Naive thymus-derived CD8-positive, alpha-beta T cell (primary cell): Measurements from ENCODE around the gene MANF. TPM values are rescaled to one million over a fixed set of nuclear protein-coding genes. Genes with fewer than 3 reads are reported as not detected.

ENCODE experiments used
- ATAC-seq, 2 donors: fragments of 150-1000 bp; cut with Tn5 transposase in 1 of 2; sonication (Bioruptor Pico), chemical (Tn5 transposase) in 1 of 2; 1 replicate in 1 of 2; 2 replicates in 1 of 2; pipeline ENCODE4 v1.10.0; 2021; ENCODE audit warnings: mild to moderate bottlenecking in 2 of 2, moderate library complexity in 2 of 2
- POLR2A ChIA-PET: fragments of 350-600 bp; sonication (Branson Sonifier 250); formaldehyde crosslinking; loops from one replicate; lab custom pipeline; 2021; ENCODE audit warnings: antibody characterized with exemption; lab: Charles Lee
- DNase-seq, 10 donors: peaks; one replicate each; pipeline versions ENCODE4 v3.0.0 to v3.0.0-alpha.2; 2020 to 2022
- H3K27ac Mint-ChIP-seq, 10 donors: one replicate each; pipeline ENCODE4 v1.8.0; 2020 to 2022; ENCODE audit warnings: mild to moderate bottlenecking in 10 of 10, mixed read lengths in 10 of 10, moderate library complexity in 4 of 10, inconsistent platforms in 1 of 10
- H3K27me3 Mint-ChIP-seq, 5 donors: one replicate each; pipeline ENCODE4 v1.8.0; 2021 to 2022; ENCODE audit warnings: mixed read lengths in 5 of 5
- H3K36me3 Mint-ChIP-seq, 3 donors: one replicate each; pipeline ENCODE4 v1.8.0; 2020 to 2022; ENCODE audit warnings: mixed read lengths in 3 of 3, mild to moderate bottlenecking in 2 of 3, inconsistent platforms in 1 of 3
- H3K4me1 Mint-ChIP-seq, 4 donors: one replicate each; pipeline ENCODE4 v1.8.0; 2021 to 2022; ENCODE audit warnings: mixed read lengths in 4 of 4
- H3K4me3 Mint-ChIP-seq, 10 donors: one replicate each; pipeline ENCODE4 v1.8.0; 2020 to 2022; ENCODE audit warnings: mild to moderate bottlenecking in 10 of 10, mixed read lengths in 10 of 10, moderate library complexity in 6 of 10, inconsistent platforms in 1 of 10
- H3K9me3 Mint-ChIP-seq, 9 donors: one replicate each; pipeline ENCODE4 v1.8.0; 2020 to 2022; ENCODE audit warnings: mixed read lengths in 9 of 9, mild to moderate bottlenecking in 3 of 9, inconsistent platforms in 1 of 9, moderate library complexity in 1 of 9
- polyA plus RNA-seq, 3 donors: library from polyadenylated mRNA; unstranded; fragments of 300-500 nt; fragmentation: Illumina TruSeq; gene quantifications; one replicate each; pipeline ENCODE4 v1.2.3, GENCODE V29; 2021
- total RNA-seq, 8 experiments: library from RNA in 2 of 8; stranded (reverse) in 2 of 8; gene quantifications; one replicate each; pipeline ENCODE4 v1.2.3 and lab custom pipeline; 2021 to 2026

Gene MANF
- 10 to 100 TPM; 51.1 to 56.2 TPM for total RNA-seq
- polyA plus RNA-seq, result 10 to 100 TPM; 41.6 to 45.3 (median 44.4) TPM
- 27.8 to 94.5 (median 42.6) reads per million in 6 experiments for total RNA-seq (lab: John Stamatoyannopoulos, UW)

DNA sequence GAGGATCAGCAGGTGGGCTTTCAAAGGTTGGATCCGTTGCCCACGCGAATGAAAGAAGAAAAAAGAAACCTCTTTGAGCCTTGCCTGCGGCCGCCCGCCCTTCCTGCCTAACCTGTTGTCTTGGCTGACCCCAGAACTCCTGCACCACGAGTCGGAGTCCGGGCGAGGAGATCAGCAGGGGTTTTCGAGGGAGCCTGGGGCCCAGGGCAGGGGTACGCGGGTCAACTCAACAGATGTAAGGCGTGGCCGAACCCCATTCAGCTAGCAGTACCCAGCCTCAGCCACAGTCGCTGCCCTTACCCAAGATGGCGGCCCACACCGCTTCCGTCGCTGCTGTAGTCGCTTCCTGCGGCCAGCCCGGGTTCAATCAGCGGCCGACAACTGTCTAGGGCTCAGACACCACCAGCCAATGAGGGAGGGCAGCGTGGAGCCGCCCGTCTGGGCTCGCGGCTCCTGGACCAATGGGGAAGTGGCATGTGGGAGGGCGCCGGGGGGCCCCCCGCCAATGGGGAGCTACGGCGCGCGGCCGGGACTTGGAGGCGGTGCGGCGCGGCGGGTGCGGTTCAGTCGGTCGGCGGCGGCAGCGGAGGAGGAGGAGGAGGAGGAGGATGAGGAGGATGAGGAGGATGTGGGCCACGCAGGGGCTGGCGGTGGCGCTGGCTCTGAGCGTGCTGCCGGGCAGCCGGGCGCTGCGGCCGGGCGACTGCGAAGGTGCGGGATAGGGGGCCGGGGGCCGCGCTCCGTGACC lies at the start of gene MANF:
Gene MANF, plus strand, starts transcription at position 566 of the 748 bp plus-strand sequence. Its CDS starts 52 bp downstream, at position 618.
- peak; percentile 95 to 96 for ATAC-seq
- Mint-ChIP-seq H3K4me1 (peaks cover 20 to 52% (median 51%) of the 10 kb centered on the region in 4 donors), H3K27me3 (no peaks in the 10 kb centered on the region), H3K4me3 (peak within 1 kb of the TSS; percentile 96 to 100 (median 99)), H3K36me3 (peaks cover 0 to 16% (median 0%) of the 10 kb centered on the region in 3 donors), H3K9me3 (no peaks in the 10 kb centered on the region), H3K27ac (peak within 1 kb of the TSS; percentile 97 to 100 (median 99))
- POLR2A ChIA-PET, result interaction anchor here (0.6 to 2.7 kb wide), 19 partner anchors 9 to 1092 kb away, joined by 3 to 35 read pairs (median 4); partner anchors contain the start of genes C3orf18, CISH, DCAF1 and HEMK1
- DNase-seq, result peak; percentile 92 to 98 (median 97)

DNA sequence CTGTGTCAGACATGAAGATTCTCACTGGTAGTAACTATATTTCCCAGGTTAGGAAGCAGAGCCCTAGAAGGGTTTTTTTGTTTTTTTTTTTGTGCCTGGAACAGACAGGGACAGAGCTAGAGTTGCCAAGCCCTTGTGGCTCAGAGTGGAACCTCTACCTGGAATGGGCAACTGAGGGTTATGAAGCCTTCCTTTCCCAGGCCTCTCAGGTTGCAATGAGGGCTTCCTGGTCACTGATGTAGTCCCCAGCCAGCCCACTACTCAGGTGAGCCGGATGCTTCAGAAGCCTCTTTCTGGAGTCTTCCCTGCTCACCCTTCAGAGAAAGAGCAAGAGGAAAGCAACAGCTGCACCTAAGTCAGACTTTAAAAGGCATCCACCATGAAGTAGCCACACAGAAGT lies 48.8 kb upstream of the MANF start:
- DNase-seq, result no peak

DNA sequence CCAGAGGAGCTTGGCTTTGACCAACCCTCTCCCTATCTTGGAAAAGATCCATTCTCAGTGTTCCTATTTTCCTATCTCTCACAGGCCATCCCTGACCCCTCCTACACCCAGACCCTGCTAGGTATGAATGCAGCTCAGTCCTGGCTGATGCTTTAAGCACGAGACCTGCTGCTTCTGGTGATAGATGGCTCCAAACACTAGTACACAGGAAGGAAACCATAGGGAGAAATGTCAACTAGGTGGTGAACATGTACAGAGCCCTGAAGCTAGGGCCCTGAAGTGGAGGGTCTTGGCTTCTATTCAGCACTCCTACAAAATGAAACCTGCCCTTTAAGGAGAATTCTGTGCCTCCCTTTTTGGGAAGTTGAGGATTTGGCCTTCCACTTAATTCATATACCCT lies 47.4 kb upstream of the MANF start:
- H3K4me1 Mint-ChIP-seq, result peaks cover 0 to 1% (median 0%) of the 10 kb centered on the region in 4 donors
- no peak for ATAC-seq
- H3K9me3 Mint-ChIP-seq, result no peaks in the 10 kb centered on the region
- H3K4me3 Mint-ChIP-seq, result no peak overlapping the region
- H3K36me3 Mint-ChIP-seq, result peaks cover 0 to 8% (median 6%) of the 10 kb centered on the region in 3 donors
- POLR2A ChIA-PET, result no interaction called here
- DNase-seq, result no peak
- no peak overlapping the region for H3K27ac Mint-ChIP-seq
- no peaks in the 10 kb centered on the region for H3K27me3 Mint-ChIP-seq

More for the DNA sequence above, 48.8 kb upstream of the MANF start:
- Mint-ChIP-seq H3K27me3 (no peaks in the 10 kb centered on the region), H3K4me3 (no peak overlapping the region), H3K36me3 (peaks cover 0 to 10% (median 6%) of the 10 kb centered on the region in 3 donors), H3K27ac (no peak overlapping the region), H3K9me3 (no peaks in the 10 kb centered on the region), H3K4me1 (peaks cover 0 to 1% (median 0%) of the 10 kb centered on the region in 4 donors)
- POLR2A ChIA-PET, result no interaction called here
- ATAC-seq, result no peak

DNA sequence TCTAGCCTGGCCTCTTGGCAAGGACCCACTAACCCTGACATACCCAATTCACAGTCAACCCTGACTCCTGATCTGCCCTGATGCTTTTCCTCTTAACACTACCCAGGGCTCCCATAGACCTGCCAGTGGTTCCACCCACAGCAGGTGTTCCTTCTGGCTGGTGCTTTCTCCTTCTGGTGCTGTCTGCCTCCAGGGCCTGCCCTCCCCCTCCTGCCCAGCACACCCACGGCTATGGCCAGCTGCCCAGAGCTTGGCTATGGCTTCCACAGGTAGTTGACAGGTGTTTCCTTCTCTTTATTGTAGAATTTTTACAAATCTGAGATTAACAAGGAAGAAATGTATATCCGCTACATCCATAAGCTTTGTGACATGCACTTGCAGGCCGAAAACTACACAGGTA lies 46.5 kb upstream of the MANF start:
- Mint-ChIP-seq H3K27me3 (no peaks in the 10 kb centered on the region), H3K36me3 (peaks cover 0 to 8% (median 0%) of the 10 kb centered on the region in 3 donors), H3K4me1 (peaks cover 0 to 1% (median 0%) of the 10 kb centered on the region in 4 donors), H3K27ac (no peak overlapping the region), H3K4me3 (no peak overlapping the region), H3K9me3 (no peaks in the 10 kb centered on the region)
- POLR2A ChIA-PET, result no interaction called here
- DNase-seq (no peak), ATAC-seq (no peak)

DNA sequence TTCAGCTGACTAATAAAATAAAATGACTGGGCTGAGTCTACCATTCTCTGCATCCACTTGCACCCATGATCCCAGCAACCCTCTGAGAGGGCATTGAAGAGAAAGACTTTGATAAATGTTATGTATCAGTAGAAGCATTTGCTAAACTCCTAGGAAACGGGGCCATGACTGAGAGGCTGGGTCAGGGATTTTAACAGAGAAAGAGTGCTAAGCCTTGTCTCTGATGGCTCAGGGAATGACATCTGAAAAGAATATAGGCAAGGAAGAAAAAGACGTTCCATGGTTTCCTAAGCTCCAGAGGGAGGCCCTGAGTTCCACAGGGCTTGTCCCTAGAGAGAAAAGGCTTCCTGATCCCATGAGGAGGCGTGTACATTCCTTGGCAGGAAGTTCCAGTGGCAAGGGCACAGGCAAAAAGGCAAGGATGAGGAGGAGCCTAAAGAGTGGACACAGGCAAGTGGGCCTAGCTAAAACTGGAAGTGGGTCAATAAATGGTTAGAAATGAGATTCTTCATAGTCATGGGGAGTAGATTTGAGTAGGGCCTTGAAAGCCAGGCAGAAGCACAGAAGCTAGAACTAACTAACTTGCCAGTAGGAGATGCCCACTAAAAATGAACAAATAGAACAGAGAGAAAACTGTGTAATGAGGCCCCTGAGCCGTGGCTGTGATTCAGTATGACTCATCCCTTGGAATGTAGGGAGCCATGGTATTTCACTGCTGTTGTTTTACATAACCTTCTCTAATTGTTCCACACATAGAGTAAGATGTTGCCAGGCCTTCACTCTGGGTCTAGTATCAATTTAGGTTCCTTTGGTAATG lies 44.9 kb upstream of the MANF start:
- no peak overlapping the region for H3K27ac Mint-ChIP-seq
- H3K4me1 Mint-ChIP-seq, result peaks cover 0 to 2% (median under 1%) of the 10 kb centered on the region in 4 donors
- DNase-seq (no peak), ATAC-seq (no peak)
- no peaks in the 10 kb centered on the region for H3K9me3 Mint-ChIP-seq
- H3K4me3 Mint-ChIP-seq, result no peak overlapping the region
- POLR2A ChIA-PET, result no interaction called here
- peaks cover 0 to 8% (median 4%) of the 10 kb centered on the region in 3 donors for H3K36me3 Mint-ChIP-seq
- H3K27me3 Mint-ChIP-seq, result no peaks in the 10 kb centered on the region

DNA sequence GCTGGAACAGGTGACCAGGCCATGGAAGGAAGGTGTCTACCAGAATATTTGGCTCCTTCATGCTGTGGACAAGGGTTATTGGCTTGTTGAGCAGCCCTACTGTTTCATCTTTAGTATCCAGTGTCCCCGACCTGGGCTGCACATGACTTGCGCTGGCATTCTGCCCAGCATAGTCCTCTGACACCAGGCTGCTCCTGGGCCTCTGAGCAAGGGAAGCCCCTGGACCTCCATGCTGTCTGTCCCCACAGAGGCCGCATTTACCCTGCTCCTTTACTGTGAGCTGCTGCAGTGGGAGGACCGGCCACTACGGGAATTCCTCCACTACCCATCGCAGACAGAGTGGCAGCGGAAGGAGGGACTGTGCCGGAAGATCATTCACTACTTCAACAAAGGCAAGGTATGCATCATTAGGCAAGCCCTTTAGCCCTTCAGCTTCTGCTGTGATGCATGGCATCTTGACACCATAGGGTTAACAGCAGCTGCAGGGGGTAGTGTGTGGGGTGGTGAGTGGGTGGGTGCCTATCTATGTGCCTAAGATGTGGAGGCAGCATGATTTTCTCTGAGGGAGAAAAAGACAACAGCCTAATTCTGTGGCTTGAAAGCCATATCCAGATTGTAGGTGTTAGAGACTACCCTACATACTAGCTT lies 44.0 kb upstream of the MANF start:
- Mint-ChIP-seq H3K4me3 (no peak overlapping the region), H3K27me3 (no peaks in the 10 kb centered on the region), H3K27ac (no peak overlapping the region), H3K4me1 (peaks cover 0 to 2% (median under 1%) of the 10 kb centered on the region in 4 donors), H3K36me3 (peaks cover 0 to 8% (median 6%) of the 10 kb centered on the region in 3 donors), H3K9me3 (no peaks in the 10 kb centered on the region)
- DNase-seq, result no peak
- POLR2A ChIA-PET, result no interaction called here
- ATAC-seq, result no peak

DNA sequence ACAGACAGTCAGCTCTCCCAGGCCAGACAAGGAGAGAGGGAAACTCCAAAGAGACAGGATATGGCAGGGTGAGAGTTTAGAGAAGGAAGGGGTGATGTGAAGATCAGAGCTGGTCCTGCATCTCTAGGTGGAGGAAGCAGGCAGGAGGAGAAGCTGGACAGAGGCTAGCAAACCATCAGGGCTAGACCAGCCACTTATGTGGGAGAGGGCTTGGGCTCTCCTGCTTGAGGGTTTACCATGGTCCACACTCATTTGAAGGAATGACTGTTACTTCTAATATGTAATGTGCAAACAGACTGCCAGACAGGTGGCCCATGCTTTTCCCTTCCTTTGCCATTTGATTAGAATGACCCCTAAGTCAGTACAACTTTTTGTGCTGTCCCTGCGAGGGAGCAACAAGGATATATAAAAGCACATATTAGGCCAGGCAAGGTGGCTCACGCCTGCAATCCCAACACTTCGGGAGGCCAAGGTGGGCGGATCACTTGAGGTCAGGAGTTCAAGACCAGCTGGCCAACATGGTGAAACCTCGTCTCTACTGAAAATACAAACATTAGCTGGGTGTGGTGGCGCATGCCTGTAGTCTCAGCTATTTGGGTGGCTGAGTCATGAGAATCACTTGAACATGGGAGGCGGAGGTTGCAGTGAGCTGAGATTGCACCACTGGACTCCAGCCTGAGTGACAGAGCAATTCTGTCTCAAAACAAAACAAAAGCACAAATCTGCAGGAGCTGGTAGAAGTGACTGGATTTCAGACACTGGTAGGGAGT lies 41.0 kb upstream of the MANF start:
- H3K9me3 Mint-ChIP-seq, result no peaks in the 10 kb centered on the region
- H3K4me3 Mint-ChIP-seq, result no peak overlapping the region
- peaks cover 0 to 8% (median 6%) of the 10 kb centered on the region in 3 donors for H3K36me3 Mint-ChIP-seq
- H3K4me1 Mint-ChIP-seq, result peaks cover 0 to 5% (median 2%) of the 10 kb centered on the region in 4 donors
- peak overlapping the region in 3 of 10 donors; percentile 46 to 60 (median 48) for H3K27ac Mint-ChIP-seq
- ATAC-seq, result no peak
- POLR2A ChIA-PET, result no interaction called here
- DNase-seq, result no peak
- no peaks in the 10 kb centered on the region for H3K27me3 Mint-ChIP-seq

DNA sequence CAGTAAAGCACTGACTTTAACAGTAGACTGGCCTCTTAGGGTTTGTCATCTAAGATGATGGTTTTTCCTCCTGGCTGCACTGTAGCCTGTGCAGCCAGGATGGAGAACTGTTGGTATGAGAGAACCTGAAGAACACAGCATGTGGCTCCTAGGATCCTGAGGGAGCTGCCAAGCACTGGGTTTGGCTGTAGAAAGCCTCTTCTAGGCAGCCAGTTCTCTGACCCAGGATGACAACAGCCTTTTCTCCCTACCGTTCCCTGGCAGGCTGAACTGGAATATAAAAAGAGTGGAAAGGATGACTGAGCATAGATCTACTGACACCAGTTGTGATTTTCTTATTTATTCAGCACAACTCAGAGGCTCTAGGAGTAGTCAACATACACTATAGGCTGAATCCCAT lies 34.3 kb upstream of the MANF start:
- DNase-seq, result no peak
- Mint-ChIP-seq H3K36me3 (peaks cover 5 to 25% (median 7%) of the 10 kb centered on the region in 3 donors), H3K27me3 (no peaks in the 10 kb centered on the region), H3K9me3 (no peaks in the 10 kb centered on the region), H3K27ac (no peak overlapping the region), H3K4me1 (peaks cover 0 to 5% (median 3%) of the 10 kb centered on the region in 4 donors), H3K4me3 (no peak overlapping the region)
- POLR2A ChIA-PET, result no interaction called here
- ATAC-seq, result no peak

DNA sequence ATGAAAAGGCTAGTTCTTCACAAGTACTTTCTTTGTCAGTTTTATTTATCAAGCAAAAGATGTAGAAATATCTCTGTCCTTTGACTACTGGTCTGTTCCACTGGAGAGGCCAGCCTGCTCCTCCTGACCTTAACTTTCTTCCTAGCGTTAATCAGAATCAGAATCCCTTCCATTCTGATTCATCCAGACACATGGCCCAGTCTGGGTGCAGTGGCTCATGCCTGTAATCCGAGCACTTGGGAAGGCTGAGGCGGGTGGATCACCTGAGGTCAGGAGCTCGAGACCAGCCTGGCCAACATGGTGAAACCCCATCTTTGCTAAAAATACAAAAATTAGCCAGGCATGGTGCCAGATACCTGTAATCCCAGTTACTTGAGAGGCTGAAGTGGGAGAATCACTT lies 32.0 kb upstream of the MANF start:
- ATAC-seq (no peak), DNase-seq (no peak)
- H3K4me3 Mint-ChIP-seq, result no peak overlapping the region
- H3K27ac Mint-ChIP-seq, result peak overlapping the region in 2 of 10 donors; percentile 37 to 50
- POLR2A ChIA-PET, result no interaction called here
- H3K27me3 Mint-ChIP-seq, result no peaks in the 10 kb centered on the region
- H3K4me1 Mint-ChIP-seq, result peaks cover 0 to 5% (median 3%) of the 10 kb centered on the region in 4 donors
- peaks cover 5 to 26% (median 7%) of the 10 kb centered on the region in 3 donors for H3K36me3 Mint-ChIP-seq
- no peaks in the 10 kb centered on the region for H3K9me3 Mint-ChIP-seq

DNA sequence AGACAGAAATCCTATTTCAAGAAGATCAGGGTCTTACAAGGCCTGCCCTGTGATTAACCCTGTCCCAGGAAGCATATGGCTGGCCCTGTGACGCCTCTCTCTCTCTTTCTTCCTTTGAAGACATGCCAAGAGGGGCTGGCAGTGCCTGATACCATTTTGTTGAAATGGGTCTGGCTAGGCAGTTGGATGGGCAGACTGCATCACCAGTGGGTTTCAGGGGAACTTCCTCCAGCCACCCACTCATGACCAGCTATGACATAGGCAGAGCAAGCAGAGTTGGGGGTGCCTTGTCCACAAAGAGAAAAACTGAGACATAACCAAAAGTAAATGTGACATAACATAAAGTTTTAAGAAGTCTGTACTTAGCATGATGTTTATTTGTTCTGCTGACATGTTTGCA lies 31.4 kb upstream of the MANF start:
- Mint-ChIP-seq H3K4me3 (no peak overlapping the region), H3K36me3 (peaks cover 5 to 26% (median 7%) of the 10 kb centered on the region in 3 donors), H3K27ac (peak overlapping the region in 2 of 10 donors; percentile 37 to 50), H3K27me3 (no peaks in the 10 kb centered on the region), H3K9me3 (no peaks in the 10 kb centered on the region), H3K4me1 (peaks cover 0 to 5% (median under 1%) of the 10 kb centered on the region in 4 donors)
- ATAC-seq (no peak), DNase-seq (peak in 1 of 10 donors; percentile 11)
- POLR2A ChIA-PET, result no interaction called here

DNA sequence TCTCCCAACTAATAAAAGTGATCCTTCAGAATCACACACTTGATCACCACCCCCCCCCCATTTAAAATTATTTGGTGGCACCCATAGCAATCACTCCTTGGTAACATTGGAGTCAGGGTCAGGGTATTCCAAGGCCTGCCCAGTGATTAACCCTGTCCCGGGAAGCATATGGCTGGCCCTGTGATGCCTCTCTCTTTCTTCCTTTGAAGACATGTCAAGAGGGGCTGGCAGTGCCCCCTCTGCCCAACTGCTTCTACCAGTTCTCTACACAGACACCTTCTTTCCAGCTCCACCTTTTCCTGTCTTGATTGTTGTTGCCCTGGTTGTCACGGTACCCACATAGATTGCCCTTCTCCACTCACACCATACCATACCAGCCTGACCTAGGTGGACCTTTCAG lies 30.9 kb upstream of the MANF start:
- peak in 1 of 10 donors; percentile 31 for DNase-seq
- H3K36me3 Mint-ChIP-seq, result peaks cover 5 to 26% (median 7%) of the 10 kb centered on the region in 3 donors
- H3K4me1 Mint-ChIP-seq, result peaks cover 0 to 5% (median 0%) of the 10 kb centered on the region in 4 donors
- H3K9me3 Mint-ChIP-seq, result no peaks in the 10 kb centered on the region
- peak overlapping the region in 2 of 10 donors; percentile 43 to 57 for H3K27ac Mint-ChIP-seq
- no peak overlapping the region for H3K4me3 Mint-ChIP-seq
- POLR2A ChIA-PET, result no interaction called here
- no peak for ATAC-seq
- no peaks in the 10 kb centered on the region for H3K27me3 Mint-ChIP-seq
